Hair follicle dermal papilla cell (primary cell): ENCODE measurements around the gene BHLHE23. TPM values are rescaled to one million over a fixed set of nuclear protein-coding genes. Genes with fewer than 3 reads are reported as not detected.

Experiments
- total RNA-seq: library from RNA; depleted of rRNA; stranded (reverse); fragments of >200 nt; gene quantifications from 2 replicates; pipeline ENCODE4 v1.2.3, GENCODE V29; 2012

The BHLHE23 gene
- not detected in 2 replicates for total RNA-seq

DNA sequence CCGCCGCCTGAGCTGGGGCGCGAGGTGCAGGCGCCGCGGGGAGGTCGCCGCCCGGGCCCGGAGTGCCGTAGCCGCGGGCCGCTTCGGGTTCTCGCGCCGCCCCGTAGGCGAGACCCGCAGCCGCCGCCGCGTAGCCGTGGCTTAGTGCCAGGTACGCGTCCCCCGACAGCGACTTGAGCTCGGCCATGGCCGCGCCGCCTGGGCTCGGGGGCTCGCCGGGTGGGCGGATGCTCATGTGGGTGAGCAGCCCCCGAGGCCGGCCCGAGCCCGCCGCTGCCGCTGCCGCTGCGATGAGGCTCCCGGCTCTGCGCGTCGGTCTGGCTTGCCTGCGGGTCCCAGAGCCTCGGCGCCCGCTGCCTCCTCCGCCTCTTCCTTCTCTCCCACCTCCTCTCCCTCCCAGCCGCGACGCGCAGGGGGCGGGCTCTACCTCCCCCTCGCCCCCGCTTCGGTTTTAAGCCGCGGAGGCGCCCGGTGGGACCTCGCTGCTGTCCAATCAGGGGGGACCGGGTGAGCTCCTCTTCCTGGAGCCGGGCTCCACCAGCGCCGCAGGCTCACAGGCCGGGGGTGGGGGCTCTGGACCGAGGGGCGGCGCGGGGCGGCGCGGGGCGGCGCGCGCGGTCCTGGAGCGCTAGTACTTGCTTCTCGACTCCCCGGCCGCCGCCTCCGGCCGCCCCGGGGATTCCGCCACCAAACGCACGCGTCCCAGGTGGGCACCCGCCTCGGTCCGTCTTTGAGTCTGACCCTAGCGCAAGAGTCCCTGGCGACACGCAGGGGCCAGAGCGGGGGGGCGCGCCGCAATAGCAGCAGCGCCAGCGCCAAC lies at the start of gene BHLHE23:
BHLHE23 (minus strand) TSS at position 425 of the 820 bp plus-strand sequence; CDS start at position 235, 190 bp downstream.

Other genes with a start within 250 kb of the BHLHE23 start
- 20.0 and 20.6 TPM in 2 replicates for gene MRGBP, start 210.5 kb downstream of the BHLHE23 start, total RNA-seq
- 50.6 and 54.5 TPM in 2 replicates for gene OGFR, start 202.1 kb downstream of the BHLHE23 start, total RNA-seq
- gene COL9A3, start 189.9 kb downstream of the BHLHE23 start, total RNA-seq, result 0.24 TPM in 1 of 2 replicates, not detected in the other
- 13.4 and 19.0 TPM in 2 replicates for gene TCFL5, start 145.1 kb downstream of the BHLHE23 start, total RNA-seq
- gene DIDO1, start 80.5 kb downstream of the BHLHE23 start, total RNA-seq, result 59.1 and 61.2 TPM in 2 replicates
- 26.0 and 30.3 TPM in 2 replicates for gene GID8, start 68.8 kb downstream of the BHLHE23 start, total RNA-seq
- gene SLC17A9, start 54.3 kb downstream of the BHLHE23 start, total RNA-seq, result 11.1 and 13.0 TPM in 2 replicates
- gene YTHDF1, start 209.2 kb upstream of the BHLHE23 start, total RNA-seq, result 27.7 and 32.0 TPM in 2 replicates
- not detected in 2 replicates for gene BIRC7, start 228.9 kb upstream of the BHLHE23 start, total RNA-seq
- 0.61 TPM in 1 of 2 replicates, not detected in the other for gene NKAIN4, start 247.5 kb upstream of the BHLHE23 start, total RNA-seq